GM21576 (cell line): ENCODE results near the gene SLC25A1.
"Not testable (repeated sequence)": the region's sequence is repeated elsewhere in the genome, so short reads cannot be mapped to it uniquely, and the experiment has no call there.

Experiments used
- ATAC-seq: cut with Tn5 transposase; IDR thresholded peaks from one replicate; pipeline ENCODE4 v1.9.1; 2021; ENCODE audit warnings: mild to moderate bottlenecking, moderate library complexity; ENCODE audit not compliant: unreplicated experiment

The SLC25A1 gene

DNA sequence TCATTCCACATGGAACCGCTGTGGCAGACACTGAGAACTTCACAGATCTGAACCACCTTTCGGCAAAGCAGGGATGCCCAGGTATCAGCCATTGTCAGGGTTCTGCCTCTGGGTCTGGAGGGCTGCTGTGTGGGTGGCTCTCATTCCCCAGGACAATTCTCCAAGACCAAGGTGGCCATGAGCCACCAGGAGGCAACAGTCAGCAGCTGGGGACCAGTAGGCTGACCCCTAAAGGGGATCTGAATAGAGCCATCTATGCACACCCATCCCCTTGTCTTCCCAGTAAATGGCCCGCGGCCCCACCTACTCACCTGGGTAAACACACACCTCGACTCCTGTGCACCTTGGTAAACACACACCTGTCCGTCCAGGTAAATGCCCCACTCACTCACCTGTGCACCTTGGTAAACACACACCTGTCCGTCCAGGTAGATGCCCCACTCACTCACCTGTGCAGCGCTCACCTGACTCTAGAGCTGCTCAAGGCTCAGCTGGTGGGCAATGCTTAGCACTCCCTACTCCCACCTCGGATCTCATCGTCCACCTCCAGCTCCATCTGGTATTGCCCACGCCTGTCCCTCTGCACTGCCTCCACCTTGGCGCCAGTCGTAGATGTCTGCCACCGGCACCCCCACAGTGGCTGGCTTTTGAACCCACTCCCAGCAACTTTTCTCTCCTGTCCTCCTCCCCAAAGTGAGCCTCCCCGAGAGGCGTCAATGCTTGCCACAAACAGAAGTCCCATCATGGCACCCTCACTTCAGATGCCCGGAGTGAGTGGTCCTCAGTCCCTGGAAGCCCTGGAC lies 10.2 kb downstream of the SLC25A1 start:
- ATAC-seq = no peak

DNA sequence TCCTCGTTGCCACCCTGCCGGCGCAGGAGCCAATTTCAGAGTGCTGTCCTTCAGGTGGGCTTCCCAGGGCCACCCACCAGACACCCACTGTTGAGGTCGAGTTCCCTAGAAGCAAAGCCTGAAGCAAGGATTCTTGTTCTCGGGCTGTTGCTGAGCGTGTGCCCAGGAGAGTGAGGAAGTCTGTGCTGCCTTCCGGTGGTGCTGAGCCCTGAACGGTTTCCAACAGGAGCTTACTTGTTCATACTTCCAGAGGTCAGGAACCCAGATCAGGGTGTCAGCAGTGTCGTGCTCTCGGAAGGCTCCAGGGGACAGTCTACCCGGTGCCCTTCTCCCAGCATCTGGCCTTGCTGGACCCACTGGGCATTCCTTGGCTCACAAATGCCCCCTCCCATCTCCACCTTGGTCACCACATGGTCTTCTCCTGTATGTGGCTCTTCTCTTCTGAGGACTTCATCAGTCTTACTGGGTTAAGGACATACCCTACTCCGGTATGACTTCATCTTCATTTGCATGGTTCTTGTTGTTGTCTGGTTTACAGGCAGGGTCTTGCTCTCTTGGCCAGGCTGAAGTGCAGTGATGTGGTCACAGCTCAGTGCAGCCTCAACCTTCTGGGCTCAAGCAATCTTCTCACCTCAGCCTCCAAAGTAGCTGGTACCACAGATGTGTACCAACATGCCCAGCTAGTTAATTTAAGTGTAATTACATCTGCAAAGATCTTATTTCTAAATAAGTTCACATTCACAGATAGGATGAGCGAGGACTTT lies 11.2 kb downstream of the SLC25A1 start:
- no peak for ATAC-seq

DNA sequence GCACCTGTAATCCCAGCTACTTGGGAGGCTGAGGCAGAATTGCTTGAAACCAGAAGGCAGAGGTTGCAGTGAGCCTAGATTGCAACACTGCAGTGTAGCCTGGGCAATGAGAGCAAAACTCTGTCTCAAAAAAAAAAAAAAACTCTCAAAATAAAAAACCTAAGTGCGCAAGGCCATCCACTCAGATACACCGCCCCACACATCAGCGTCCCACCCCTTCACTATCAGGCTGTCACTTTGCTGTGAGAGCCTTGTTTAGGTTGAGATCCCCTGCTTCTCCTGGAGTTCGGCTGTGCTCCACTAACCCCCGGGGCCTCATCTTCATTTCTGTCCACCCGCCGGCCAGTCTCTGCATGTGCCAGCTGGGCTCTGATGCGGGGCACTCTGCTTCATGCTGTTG lies 12.1 kb downstream of the SLC25A1 start:
- no peak for ATAC-seq

DNA sequence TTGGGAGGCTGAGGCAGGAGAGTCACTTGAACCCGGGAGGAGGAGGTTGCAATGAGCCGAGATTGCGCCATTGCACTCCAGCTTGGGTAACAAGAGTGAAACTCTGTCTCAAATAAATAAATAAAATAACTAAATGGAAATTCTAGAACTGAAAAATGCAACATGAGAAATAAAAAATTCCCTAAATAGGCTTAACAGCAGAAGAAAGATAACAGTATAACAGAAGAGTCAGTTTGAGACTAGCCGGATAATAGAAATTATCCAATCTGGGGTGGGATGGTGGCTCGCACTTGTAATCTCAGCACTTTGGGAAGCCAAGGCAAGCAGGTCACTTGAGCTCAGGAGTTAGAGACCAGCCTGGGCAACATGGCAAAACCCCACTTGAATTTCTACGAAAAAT lies 14.1 kb downstream of the SLC25A1 start:
- no peak for ATAC-seq

DNA sequence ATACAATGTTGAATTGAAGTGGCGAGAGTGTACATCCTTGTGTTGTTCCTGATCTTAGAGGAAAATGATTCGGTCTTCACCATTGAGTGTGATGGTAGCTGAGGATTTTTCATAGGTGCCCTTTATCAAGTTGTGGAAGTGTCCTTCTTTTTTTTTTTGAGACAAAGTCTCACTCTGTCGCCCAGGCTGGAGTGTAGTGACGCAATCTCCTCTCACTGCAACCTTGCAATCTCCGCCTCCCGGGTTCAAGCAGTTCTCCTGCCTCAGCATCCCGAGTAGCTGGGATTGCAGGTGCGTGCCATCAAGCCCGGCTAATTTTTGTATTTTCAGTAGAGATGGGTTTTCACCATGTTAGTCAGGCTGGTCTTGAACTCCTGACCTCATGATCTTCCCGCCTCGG lies 19.9 kb downstream of the SLC25A1 start:
- ATAC-seq = not testable (repeated sequence)

DNA sequence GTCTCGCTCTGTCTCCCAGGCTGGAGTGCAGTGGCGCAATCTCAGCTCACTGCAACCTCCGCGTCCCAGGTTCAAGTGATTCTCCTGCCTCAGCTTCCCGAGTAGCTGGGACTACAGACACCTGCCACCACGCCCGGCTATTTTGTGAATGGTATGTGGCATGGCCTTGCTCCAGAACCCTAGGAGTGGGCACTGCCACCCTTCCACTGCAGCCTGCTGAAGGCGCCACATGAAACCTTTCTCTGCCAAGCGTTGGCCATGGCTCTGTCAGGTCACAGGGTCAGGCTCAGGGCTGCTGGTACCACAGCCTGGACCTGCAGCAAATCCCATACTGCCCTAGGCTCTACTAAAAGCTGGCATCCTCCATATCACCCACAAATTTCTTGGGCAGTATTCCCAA lies 22.4 kb downstream of the SLC25A1 start:
- not testable (repeated sequence) for ATAC-seq

DNA sequence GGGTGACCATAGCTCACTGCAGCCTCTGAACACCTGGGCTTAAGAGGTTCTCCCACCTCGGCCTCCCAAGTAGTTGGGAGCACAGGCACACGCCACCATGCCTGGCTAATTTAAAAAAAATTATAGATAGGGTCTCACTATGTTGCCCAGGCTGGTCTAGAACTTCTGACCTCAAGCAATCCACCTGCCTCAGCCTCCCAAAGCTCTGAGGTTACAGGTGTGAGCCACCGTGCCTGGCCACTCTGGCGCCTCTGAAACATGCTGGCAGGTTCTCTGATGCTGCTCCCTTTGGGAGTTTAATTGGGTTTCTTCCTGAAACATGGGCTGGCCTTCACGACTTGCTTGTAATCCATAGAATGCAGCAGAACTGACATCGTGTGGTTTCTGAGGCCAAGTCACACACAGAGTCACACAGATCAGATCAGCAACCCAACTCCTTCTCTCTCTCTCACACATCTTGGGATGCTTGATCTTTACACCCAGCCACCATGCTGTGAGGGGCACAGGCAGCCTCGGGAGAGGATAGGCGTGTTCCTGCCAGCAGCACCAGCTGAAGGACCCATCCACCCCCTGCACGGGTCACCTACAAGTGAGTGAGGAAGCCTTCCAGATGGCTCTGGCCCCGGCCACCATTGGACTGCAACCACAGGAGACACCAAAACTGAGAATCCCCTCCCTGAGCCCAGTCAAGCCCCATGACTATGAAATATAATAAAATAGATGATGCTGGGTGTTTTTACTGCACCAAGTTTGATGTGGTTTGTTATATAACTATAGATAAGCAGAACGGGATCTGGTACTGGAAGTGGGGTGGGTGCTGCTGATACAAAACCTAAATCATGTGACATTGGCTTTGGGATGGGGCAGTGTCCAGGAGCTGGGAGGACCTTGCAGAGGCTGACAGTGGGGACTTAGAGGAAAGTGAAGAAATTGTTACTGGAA lies 25.3 kb downstream of the SLC25A1 start:
- ATAC-seq = no peak

DNA sequence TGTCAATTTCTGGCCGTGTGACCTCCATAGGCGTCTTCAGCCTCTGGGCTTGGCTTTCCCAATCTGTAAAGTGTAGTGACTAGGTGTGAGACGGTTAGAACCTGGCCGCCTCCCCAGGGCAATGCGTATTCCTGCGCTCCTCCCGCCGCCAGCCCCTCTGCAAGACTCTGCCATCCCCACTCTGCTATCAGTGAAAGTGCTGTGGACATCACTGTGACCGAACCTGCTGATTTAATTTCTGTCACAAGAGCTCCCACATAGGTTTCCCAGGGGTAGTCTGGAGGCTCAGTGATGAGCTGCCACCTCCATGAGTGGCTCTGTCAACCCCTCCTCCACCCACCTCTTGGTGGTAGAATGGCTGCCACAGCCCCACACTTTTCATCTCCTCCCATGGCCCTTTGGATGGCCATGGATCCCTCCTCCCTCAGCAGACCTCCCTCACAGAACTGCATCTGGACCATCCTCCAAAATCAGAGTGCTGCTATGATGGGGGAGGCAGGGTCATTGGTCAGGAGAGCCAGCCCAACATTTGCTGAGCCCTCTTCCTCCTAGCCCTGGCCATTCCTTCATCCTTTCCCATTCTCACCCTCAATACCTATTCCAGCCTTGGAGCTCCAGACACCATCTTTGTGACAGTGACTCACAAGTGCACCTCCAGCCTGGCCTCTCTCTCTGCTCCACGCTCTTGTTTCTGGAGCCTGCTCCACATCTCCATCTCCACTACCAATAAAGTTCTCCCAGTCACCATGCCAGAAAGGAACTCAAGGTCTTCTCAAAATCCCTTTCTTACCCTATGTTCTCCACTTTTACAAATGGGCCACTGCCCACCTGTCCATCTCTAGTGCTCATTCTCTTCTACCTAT lies 27.0 kb downstream of the SLC25A1 start:
- no peak for ATAC-seq

DNA sequence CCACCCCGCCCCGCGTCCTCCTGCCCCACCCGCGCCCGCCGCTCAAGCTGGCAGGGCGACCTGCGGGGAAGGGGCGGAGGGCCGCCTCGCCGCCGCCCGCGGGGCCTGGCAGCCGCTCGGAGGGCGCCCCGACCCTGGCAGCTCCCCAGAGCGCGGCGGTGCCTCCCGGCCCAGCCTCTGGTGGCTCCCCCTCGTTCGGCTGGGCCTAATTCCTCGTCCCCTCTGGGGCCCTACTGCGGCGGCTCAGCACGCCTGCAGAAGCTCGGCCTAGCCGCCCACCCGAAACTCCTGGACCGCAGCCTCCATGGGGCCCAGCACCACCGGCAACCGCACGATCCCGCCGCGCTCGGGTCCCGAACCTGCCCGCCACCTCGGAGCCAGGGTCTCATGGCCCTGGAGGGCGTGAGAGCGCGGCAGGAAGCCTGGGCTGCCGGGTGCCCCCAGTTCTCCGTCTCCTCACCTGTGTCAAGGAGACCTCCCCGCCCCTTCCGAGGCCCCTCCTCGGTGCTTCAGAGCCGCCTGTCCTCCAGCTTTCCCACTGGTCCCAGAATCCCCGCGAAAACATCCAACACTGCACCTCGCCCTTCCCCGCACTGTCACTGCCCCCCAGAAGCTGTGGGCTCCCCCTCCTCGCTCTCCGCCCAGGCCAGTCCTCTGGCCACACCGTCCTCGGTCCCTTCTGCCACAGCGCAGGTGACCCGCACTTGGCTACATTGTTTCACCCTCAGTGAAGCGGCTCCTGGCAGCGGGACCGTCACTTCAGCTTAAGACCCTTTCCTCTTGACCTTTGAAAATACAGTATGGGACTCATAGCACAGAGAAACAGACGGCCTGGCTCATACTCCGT lies 27.8 kb downstream of the SLC25A1 start:
- ATAC-seq = no peak

DNA sequence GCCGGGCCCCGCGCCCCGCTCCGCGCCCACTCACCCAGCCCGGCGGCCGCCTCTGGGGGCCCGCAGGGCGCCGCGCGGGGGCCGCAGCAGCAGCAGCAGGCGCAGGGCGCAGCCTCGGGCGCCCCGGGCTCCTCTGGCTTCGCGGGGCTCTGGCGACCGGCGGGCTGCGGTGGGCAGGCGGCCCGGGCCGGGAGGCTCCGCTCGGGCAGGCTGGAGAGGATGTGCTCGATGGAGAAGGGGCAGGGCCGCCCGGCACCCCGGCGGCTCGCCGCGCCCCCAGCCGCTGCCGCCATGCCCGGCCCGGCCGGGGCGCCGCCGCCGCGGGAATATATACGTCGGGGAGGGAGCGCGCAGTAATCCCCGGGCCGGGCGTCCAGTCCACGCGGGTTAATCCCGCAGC lies 28.5 kb downstream of the SLC25A1 start, which contains the start of gene GSC2:
TSS of gene GSC2 (minus strand) at position 302 of the 400 bp plus-strand sequence. CDS start at position 293, 9 bp downstream.
- no peak for ATAC-seq

DNA sequence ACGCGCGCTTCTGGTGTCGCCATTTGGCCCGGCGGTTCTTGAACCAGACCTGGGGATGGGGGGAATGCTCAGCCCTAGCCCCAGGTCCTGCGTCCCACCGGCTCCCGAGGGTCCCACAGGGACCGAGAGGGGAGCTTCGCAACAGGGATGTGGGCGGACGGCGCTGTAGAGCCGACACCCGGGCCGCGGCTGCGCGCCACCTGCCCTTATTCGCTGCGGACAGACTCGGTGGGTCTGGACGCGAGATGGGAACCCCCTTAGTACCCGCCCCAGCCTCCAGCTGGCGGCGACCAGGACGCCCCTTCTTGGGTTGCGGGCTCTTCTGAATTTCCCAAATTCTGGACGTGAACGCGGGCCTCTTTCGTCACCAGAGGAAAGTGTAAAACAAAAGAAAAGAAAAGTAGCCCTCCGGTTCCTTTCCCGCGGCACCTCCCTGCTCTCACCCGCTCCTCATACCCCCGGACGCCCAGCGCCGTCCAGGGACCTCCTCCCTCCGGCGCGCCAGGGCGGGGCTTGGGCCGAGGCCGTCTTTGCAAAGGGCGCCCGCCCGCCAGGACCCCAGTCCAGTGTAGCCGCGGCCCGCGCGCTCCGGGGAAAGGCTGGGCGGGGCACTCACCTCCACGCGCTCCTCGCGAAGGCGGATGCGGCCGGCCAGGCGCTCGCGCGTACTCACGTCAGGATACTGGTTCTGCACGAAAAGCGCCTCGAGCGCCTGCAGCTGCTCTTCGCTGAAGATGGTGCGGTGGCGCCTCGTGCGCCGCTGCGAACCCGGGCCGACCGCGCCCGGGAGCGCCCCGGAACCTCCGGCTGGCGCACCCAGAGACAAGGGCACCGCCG lies 29.3 kb downstream of the SLC25A1 start:
- ATAC-seq = no peak

DNA sequence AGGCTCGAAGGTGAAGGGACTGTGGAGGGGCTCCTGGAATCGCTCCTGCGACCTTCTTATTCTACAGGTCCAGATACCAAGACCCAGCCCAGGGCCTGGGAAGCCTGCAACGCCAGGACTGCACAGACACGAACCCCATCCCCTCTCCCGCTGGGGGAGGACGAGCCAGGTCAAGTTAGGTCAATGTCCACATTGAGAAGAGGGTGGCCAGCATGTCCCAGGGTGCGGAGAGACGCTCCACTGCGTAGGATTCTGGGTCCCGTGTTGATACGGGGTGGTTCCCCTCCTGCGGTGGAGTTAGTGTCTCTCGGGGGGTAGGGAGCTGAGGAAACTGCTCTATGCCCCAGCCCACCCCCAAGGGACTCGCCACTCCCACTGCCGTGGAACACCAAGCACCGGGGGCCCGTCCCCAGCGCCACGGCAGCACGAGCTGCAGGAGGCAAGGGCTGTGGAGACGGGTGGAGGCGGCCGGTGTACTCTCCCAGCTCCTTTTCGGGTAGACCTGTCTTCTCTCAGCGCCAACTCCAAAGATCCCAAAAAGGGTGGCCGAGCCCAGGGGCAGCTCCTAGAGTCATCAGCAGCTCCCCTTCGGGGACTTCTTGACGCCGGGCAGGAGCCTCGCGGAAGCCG lies 30.0 kb downstream of the SLC25A1 start:
- no peak for ATAC-seq

DNA sequence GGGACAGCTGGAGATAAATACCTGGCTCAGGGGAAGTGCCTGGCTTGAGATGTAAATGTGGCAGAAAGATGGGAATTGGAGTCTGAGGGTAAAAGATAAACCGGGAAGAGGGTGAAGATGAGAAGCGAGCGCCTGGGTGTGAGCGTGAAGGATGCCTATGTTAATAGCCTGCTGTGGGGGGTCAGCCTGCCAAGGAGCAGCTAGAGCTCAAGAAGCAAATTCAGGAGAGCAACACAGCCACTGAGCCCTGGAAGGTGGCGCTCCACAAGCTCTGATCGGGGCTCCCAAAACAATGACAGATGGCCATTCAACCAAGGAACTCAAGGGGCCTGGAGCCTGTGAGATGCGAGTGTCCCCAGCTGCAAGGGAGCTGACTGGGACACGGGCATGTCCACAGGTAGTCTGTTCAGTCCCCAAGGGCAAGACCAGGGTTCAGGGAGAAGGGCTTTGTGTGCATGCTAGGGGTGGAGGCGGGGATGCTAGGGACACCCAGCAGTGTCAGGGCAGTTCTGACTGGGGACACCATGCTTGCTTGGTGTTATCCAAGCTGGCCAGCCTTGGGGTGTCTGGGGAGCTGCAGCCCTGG lies 31.2 kb downstream of the SLC25A1 start:
- no peak for ATAC-seq

DNA sequence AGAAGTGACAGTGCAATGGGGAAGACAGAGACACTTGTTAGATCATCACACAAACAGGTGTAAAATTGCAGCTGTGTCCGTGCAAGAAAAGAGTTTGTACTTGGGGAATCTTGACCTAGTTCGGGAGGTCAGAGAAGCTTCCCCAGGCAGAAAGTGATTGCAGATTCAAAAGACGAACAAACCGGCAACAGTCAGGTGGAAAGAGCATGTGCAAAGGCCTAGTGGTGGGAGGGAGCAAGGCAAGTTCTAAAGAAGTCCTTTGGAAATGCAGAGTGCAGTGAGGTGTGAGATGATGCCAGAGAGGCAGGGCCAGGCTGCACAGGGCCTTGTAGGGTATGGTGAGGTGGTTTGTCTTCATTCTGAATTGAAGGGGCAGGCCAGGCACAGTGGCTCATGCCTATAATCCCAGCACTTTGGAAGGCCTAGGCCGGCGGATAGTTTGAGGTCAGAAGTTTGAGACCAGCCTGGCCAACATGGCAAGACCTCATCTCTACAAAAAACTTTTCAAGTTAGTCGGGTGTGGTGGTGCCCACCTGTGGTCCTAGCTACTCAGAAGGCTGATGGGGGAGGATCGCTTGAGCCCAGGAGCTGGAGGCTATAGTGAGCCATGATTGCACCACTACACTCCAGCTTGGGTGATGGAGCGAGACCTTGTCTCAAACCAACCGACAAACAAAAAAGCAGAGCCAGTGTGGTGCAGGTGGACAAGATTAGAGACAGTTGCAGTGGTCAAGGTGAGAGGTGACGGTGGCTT lies 32.1 kb downstream of the SLC25A1 start:
- no peak for ATAC-seq

DNA sequence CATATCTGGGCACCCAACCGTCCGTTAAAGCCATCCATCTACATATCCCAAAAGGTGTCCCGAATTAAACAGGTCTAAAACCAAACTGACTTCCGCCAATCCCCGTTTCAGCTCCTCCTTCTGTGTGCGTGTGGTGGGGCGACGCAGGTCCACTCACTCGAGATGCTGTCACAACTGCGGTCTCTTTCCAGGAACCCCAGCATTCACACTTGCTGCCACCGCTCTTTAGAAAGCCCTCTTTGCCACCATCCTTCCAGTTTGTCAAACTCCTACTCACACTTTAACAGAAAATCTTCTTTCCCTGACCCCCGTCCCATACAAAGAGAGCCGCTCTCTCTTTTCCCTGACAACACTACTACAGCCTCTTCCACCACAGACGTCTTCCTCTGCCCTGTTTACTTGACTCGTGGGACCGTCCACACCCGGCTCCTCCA lies 34.6 kb downstream of the SLC25A1 start:
- no peak for ATAC-seq

DNA sequence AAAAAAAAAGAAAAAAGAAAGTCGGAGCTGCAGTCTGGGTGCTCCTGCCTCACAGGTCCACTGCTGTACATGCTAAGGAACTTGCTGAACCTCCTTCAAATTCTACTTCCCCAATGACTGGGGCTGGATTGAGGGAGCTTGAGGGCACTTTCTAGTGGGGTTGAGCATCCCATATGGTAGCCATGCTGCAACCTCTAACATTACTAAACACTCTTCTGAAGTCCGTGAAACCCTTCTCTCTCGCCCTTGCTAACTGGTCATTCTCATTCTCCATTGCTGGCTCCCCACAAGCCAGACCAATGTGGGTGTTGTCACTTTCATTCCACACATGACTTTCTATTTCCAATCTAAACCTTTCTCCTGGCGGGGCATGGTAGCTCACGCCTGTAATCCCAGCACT lies 35.3 kb downstream of the SLC25A1 start:
- ATAC-seq = no peak

DNA sequence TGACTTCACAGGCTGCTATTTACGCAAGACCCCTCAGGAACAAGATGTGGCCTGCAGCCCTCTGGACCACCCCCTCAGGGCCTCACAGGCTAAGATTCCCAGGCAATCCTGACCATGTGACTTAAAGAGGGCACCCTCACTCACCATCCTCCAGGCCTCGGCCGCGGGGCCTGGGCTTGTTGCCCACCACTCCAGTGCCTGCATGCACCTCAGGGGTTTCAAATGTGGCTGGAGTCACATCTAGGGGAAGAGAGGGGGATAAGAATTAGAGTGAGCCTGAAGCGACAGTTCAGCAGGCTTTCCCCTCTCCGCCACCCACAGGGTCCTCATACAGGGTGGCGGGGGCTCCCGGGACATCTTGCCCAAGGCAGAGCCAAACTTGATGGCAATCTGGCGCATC lies 36.1 kb downstream of the SLC25A1 start:
- no peak for ATAC-seq
